ENCODE results near the gene SP110.

DNA sequence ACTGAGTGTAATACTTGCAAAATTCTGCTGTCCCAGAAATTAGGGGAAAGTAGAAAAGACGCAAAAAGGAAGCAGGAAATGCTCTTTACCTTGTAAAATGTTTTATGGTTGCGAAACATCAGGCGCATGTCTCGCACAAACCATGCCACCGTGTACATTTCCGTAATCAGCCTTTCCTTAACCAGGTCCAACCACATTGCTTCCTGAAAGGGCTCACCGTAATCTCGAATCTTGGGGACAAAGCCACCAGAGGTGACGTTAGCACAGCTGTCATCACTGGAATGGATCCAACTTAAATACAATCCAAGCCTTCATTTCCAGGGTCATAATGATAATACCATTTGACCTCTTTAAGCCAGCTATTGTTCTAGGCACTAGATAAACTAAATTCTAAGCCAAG, 49.3 kb downstream of the SP110 start:
- TF ChIP-seq TEAD4 (IDR thresholded peaks at IDR 0.05), result no peak
- no peak for TF ChIP-seq REST (IDR thresholded peaks at IDR 0.05; ENCODE audit: low read depth)
- no peak for TF ChIP-seq EP300 (IDR thresholded peaks at IDR 0.05; ENCODE audit: borderline replicate concordance)
- TF ChIP-seq RAD21 (IDR thresholded peaks at IDR 0.05; ENCODE audit: low read depth), result no peak
- no peak for TF ChIP-seq TCF12 (IDR thresholded peaks at IDR 0.05; ENCODE audit: low read depth)
- no peak for TF ChIP-seq YY1 (IDR thresholded peaks at IDR 0.05; ENCODE audit: low read depth)
- no peak for TF ChIP-seq NFIC (IDR thresholded peaks at IDR 0.05)
- no peak for TF ChIP-seq USF1 (IDR thresholded peaks at IDR 0.05)
- TF ChIP-seq FOXM1 (IDR thresholded peaks at IDR 0.05; ENCODE audit: borderline replicate concordance, low read depth), result no peak
- no peak for TF ChIP-seq TAF1 (IDR thresholded peaks at IDR 0.05; ENCODE audit: low read depth)

All from Ishikawa (cell line).